Thymus (tissue), 11 donors: ENCODE measurements around the gene DUOXA2. TPM values are rescaled to one million over a fixed set of nuclear protein-coding genes. Genes with fewer than 3 reads are reported as not detected.

Experiments
- DNase-seq, 9 donors: peaks; one replicate each; pipeline ENCODE4 v3.0.0-alpha.2; 2013; ENCODE audit warnings: low spot score in 9 of 9, low read depth in 6 of 9, missing footprints in 1 of 9
- H3K27ac ChIP-seq, 2 donors: one replicate each; pipeline ENCODE4 v1.5.1; 2013; ENCODE audit warnings: control low read depth in 1 of 2, low read depth in 1 of 2, low read length in 1 of 2, mild to moderate bottlenecking in 1 of 2, moderate library complexity in 1 of 2
- H3K27me3 ChIP-seq, 2 donors: one replicate each; pipeline ENCODE4 v1.5.1; 2013; ENCODE audit warnings: low read length in 1 of 2; ENCODE audit not compliant: control insufficient read depth in 2 of 2, insufficient read depth in 1 of 2
- H3K36me3 ChIP-seq, 2 donors: one replicate each; pipeline ENCODE4 v1.5.1; 2013; ENCODE audit warnings: low read length in 1 of 2, mild to moderate bottlenecking in 1 of 2, moderate library complexity in 1 of 2; ENCODE audit not compliant: control insufficient read depth in 2 of 2, insufficient read depth in 2 of 2
- H3K4me1 ChIP-seq, 2 donors: one replicate each; pipeline ENCODE4 v1.5.1; 2013; ENCODE audit warnings: low read length in 2 of 2; ENCODE audit not compliant: control insufficient read depth in 2 of 2, insufficient read depth in 2 of 2
- H3K4me3 ChIP-seq, 2 donors: one replicate each; pipeline ENCODE4 v1.5.1; 2013; ENCODE audit warnings: low read length in 2 of 2, control low read depth in 1 of 2, mild to moderate bottlenecking in 1 of 2
- H3K9me3 ChIP-seq, 2 donors: one replicate each; pipeline ENCODE4 v1.5.1; 2013; ENCODE audit warnings: low read length in 1 of 2, mild to moderate bottlenecking in 1 of 2; ENCODE audit not compliant: control insufficient read depth in 2 of 2, insufficient read depth in 1 of 2
- WGBS: extraction: QIAGEN DNeasy Blood & Tissue Kit; methylation state at CpG from one replicate; pipeline ENCODE4 v1.1.7; 2013; 5-methylcytosine and 5-hydroxymethylcytosine counted together
- polyA plus RNA-seq: library from polyadenylated mRNA; stranded (reverse); fragments of 200-250 nt; gene quantifications from one replicate; pipeline ENCODE4 v1.2.3, GENCODE V29; 2013
- total RNA-seq: library from RNA; stranded (reverse); fragments of 120-200 nt; gene quantifications from one replicate; pipeline ENCODE4 v1.2.4, GENCODE V29; 2013
- donor health status: healthy.

Gene DUOXA2
- total and polyA plus RNA-seq, 2 donors = 0.05 to 0.23 TPM

DNA sequence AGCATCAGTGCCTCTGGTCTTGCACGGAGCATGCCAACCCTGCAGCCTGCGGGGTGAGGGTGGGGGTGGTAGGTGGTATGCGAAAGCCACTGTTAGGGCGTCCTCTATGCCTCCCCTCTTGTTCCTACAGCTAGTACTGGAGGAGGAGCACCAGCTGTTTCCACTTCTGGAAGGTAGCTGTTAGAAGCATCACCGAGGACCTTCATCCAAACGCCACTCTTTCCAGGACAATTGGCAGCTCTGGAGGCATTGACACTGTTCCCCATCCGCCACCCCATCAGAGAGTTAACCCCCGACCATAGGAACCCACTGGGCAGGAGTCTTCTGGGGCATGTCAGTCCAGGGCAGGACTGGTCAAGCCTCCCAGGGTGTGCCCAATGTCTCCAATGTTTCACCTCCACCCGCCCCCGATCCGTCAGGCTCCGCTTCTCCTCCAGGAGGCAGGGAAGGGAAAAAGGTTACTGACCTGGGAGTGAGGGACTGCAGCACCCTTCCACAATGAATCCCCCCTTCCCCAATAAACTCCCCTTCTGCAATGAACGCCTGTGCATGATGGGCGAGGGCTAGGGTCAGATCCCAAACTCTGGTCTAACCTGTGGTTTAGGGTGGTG is 641 bp upstream of the DUOXA2 start:
- DNase-seq = no peak
- H3K4me3 ChIP-seq = no peak overlapping the region
- 15% methylated on average over 14 of the region's 14 CpGs for WGBS
- H3K36me3 ChIP-seq = no peaks in the 10 kb centered on the region
- peaks cover 0 to 5% of the 10 kb centered on the region in 2 donors for H3K4me1 ChIP-seq
- no peak overlapping the region for H3K27ac ChIP-seq
- H3K27me3 ChIP-seq = peaks cover 83 to 96% of the 10 kb centered on the region in 2 donors
- H3K9me3 ChIP-seq = peaks cover 0 to 5% of the 10 kb centered on the region in 2 donors

DNA sequence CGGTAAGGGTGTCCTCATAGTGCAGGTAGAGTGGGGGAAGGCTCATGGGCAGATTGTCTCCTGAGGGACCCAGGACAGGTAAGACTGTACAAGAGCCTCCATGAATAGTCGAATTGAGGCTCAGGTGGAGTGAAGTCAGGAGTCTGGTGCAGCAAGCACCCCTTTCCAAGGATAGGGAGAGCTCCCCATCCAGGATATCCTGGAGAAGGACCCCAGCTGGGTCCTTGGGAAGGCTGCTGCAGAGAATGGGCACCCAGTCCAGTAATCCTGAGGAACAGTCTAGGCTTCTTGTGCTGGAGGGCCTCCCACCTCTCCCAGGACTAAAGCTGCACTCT is 592 bp downstream of the DUOXA2 start:
- Histone ChIP-seq H3K9me3 (peaks cover 0 to 5% of the 10 kb centered on the region in 2 donors), H3K27me3 (peaks cover 74 to 94% of the 10 kb centered on the region in 2 donors), H3K4me3 (no peak overlapping the region), H3K36me3 (no peaks in the 10 kb centered on the region), H3K4me1 (peaks cover 0 to 5% of the 10 kb centered on the region in 2 donors), H3K27ac (no peak overlapping the region)
- WGBS = 14% methylated on average over 2 of the region's 2 CpGs
- no peak for DNase-seq

DNA sequence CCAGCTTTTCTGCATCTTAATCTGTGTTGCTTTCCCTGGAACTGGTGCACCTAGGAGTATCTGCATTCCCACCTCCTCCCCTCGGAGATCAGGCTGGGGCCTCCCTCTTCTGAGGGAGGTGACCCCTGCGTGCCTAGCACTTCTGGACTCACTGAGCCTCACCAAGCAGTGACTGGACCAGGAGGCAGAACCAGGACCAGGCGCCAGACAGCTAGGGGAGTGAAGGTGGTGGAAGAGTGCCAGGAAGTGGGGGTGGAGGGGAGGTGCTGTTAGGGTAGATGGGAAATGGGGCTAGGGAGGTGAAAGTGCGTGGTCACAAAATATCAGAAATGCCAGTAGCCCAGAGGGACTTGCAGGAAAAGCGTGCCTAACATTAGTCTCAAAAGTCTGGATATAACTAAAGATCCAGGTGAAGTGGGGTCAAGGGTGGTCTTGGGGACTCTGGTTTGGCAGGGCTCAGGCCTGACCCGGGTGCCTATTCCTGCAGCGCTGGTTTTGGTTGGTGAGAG is 1.2 kb downstream of the DUOXA2 start:
- H3K36me3 ChIP-seq = no peaks in the 10 kb centered on the region
- no peak for DNase-seq
- peaks cover 68 to 94% of the 10 kb centered on the region in 2 donors for H3K27me3 ChIP-seq
- WGBS = 57% methylated on average over 7 of the region's 7 CpGs
- H3K4me1 ChIP-seq = peaks cover 0 to 5% of the 10 kb centered on the region in 2 donors
- H3K27ac ChIP-seq = no peak overlapping the region
- H3K4me3 ChIP-seq = no peak overlapping the region
- peaks cover 0 to 5% of the 10 kb centered on the region in 2 donors for H3K9me3 ChIP-seq

DNA sequence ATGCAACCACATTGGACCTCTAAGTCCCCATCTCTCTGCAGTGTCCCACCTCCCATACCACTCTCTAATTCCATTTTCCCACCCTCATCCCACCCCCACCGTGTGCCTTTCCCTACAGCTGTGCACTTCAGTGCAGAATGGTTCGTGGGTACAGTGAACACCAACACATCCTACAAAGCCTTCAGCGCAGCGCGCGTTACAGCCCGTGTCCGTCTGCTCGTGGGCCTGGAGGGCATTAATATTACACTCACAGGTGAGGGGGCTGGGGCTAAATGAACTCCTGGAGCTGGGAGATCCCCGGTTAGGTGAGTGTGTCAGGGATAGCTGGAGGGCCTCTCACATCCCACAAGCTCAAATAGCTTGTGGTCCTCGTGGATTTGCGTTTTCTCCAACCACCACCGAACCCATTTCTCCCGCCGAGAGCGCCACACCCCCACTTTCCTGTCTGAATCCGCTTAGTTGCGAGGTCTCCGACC is 1.9 kb downstream of the DUOXA2 start:
- Histone ChIP-seq H3K9me3 (peaks cover 0 to 5% of the 10 kb centered on the region in 2 donors), H3K27ac (no peak overlapping the region), H3K36me3 (no peaks in the 10 kb centered on the region), H3K4me3 (no peak overlapping the region), H3K27me3 (peaks cover 65 to 95% of the 10 kb centered on the region in 2 donors), H3K4me1 (peaks cover 0 to 5% of the 10 kb centered on the region in 2 donors)
- WGBS = 13% methylated on average over 19 of the region's 19 CpGs
- no peak for DNase-seq

DNA sequence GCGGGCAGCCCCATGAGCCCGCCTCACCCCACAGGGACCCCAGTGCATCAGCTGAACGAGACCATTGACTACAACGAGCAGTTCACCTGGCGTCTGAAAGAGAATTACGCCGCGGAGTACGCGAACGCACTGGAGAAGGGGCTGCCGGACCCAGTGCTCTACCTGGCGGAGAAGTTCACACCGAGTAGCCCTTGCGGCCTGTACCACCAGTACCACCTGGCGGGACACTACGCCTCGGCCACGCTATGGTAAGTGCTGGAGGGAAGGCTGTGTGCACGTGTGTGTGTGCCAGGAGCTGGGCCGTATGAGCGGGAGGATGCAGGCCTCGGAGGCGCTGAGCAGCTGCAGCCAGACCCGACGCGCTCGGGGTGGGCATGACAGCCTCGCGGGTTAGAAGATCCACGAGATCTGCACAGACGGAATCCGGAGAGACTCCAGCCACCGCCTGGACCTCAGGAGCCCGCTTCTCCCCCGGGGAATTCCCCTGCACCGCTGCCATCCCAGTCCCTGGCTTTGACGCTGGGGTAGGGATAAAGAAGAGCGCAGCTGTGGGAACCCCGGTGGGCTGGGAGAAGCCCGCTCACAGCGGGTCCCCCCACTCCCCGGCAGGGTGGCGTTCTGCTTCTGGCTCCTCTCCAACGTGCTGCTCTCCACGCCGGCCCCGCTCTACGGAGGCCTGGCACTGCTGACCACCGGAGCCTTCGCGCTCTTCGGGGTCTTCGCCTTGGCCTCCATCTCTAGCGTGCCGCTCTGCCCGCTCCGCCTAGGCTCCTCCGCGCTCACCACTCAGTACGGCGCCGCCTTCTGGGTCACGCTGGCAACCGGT is 2.6 kb downstream of the DUOXA2 start:
- peaks cover 0 to 5% of the 10 kb centered on the region in 2 donors for H3K9me3 ChIP-seq
- no peaks in the 10 kb centered on the region for H3K36me3 ChIP-seq
- peaks cover 60 to 90% of the 10 kb centered on the region in 2 donors for H3K27me3 ChIP-seq
- no peak overlapping the region for H3K27ac ChIP-seq
- peaks cover 0 to 5% of the 10 kb centered on the region in 2 donors for H3K4me1 ChIP-seq
- H3K4me3 ChIP-seq = no peak overlapping the region
- 7% methylated on average over 65 of the region's 65 CpGs for WGBS
- DNase-seq = no peak

DNA sequence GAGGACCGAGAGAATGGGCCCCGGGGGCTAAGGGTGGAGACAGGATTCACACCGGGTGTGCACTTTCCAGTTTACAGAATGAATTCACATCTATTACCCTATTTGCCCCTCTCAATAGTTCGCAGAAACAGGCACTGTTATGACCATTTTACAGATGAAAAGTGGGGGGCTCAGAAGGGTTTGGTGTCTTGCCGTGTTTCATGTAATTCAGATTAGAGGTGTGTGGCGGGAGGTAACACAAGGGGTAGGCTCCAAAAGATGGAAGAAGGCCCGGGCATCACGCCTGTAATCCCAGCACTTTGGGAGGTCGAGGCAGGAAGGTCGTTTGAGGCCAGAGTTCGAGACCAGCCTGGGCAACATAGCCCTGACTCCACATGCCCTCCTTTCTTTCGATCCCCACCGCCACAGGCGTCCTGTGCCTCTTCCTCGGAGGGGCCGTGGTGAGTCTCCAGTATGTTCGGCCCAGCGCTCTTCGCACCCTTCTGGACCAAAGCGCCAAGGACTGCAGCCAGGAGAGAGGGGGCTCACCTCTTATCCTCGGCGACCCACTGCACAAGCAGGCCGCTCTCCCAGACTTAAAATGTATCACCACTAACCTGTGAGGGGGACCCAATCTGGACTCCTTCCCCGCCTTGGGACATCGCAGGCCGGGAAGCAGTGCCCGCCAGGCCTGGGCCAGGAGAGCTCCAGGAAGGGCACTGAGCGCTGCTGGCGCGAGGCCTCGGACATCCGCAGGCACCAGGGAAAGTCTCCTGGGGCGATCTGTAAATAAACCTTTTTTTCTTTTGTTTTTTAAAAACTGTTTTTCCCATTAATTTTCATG is 3.4 kb downstream of the DUOXA2 start:
- no peak overlapping the region for H3K27ac ChIP-seq
- WGBS = 23% methylated on average over 33 of the region's 33 CpGs
- no peak for DNase-seq
- H3K9me3 ChIP-seq = peaks cover 0 to 5% of the 10 kb centered on the region in 2 donors
- peaks cover 0 to 5% of the 10 kb centered on the region in 2 donors for H3K4me1 ChIP-seq
- no peaks in the 10 kb centered on the region for H3K36me3 ChIP-seq
- H3K27me3 ChIP-seq = peaks cover 52 to 87% of the 10 kb centered on the region in 2 donors
- H3K4me3 ChIP-seq = peak overlapping the region in 1 of 2 donors; percentile 17

DNA sequence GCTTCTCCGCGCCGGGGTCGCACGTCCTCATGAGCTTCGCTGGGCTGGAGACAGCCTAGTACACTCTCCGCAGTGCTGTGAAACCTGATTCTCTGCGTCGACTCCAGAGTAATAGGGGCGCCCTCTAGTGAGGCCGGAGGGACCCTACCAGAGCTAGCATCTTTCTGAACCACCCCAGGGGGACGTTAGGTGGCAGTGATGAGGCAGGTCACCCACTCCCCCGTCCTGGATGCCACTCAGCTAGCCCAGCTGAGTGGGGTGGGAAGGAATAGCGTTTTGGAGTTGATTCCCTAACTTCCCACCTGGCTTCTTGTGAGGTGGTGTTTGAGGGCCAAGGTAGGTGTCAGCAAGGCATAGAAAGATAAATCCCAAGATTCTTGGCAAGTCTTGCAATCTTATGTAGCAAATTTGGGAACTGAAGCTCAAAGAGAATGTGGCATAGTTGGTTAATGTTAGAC is 4.0 kb downstream of the DUOXA2 start:
- H3K4me1 ChIP-seq = peaks cover 0 to 5% of the 10 kb centered on the region in 2 donors
- H3K27ac ChIP-seq = no peak overlapping the region
- DNase-seq = peak; percentile 63 to 91 (median 82)
- peaks cover 0 to 5% of the 10 kb centered on the region in 2 donors for H3K9me3 ChIP-seq
- H3K27me3 ChIP-seq = peaks cover 45 to 87% of the 10 kb centered on the region in 2 donors
- H3K4me3 ChIP-seq = peak overlapping the region in 1 of 2 donors; percentile 17
- H3K36me3 ChIP-seq = no peaks in the 10 kb centered on the region
- WGBS = under 1% methylated on average over 14 of the region's 14 CpGs

DNA sequence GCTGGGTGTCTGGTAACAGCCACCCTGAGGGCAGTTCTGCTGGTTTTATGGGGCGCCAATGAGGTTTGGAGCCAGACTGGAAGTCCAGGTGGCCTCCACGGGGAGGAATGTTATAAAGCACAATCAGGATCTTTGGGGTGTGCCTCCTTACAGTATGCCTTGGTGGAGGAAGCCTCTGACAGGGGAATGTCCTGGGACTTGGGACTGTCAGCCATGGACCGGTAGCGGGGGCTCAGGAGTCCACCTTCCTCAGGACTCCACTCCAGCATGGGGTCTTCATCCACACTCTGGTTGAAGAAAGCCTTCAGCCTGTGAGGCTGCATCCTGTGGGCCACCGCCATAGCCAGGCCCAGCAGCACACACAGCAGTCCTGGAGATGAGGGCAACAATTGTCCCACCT is 4.9 kb downstream of the DUOXA2 start:
- Histone ChIP-seq H3K4me1 (peaks cover 0 to 5% of the 10 kb centered on the region in 2 donors), H3K4me3 (no peak overlapping the region), H3K27me3 (peaks cover 39 to 87% of the 10 kb centered on the region in 2 donors), H3K9me3 (peaks cover 0 to 5% of the 10 kb centered on the region in 2 donors), H3K27ac (no peak overlapping the region), H3K36me3 (no peaks in the 10 kb centered on the region)
- DNase-seq = no peak
- WGBS = 96% methylated on average over 5 of the region's 5 CpGs
